Panc1 (cell line): Measurements from ENCODE around the gene NEGR1. TPM values are rescaled to one million over a fixed set of nuclear protein-coding genes. Genes with fewer than 3 reads are reported as not detected.

Experiments used
- ATAC-seq: fragments of 200-7000 bp; cut with Tn5 transposase; 2 replicates; pipeline ENCODE4 v1.9.1; 2020; ENCODE audit warnings: mild to moderate bottlenecking, moderate library complexity
- BruUV-seq: library from RNA; stranded (reverse); fragments of 400-500 nt; replicated peaks from 2 replicates; lab custom pipeline; 2021; lab: Mats Ljungman, UMichigan
- CTCF ChIA-PET: fragments of 300-600 bp; sonication (Branson Sonifier 250); formaldehyde crosslinking; loops from one replicate; lab custom pipeline; 2022; ENCODE audit warnings: antibody characterized with exemption; lab: Charles Lee
- POLR2A ChIA-PET: fragments of 300-600 bp; sonication (Branson Sonifier 250); formaldehyde crosslinking; loops from one replicate; lab custom pipeline; 2022; ENCODE audit warnings: antibody characterized with exemption; lab: Charles Lee
- DNase-seq: peaks from one replicate; pipeline ENCODE4 v3.0.0-alpha.2; 2010; ENCODE audit warnings: low read depth, low spot score
- H3K27ac ChIP-seq: 2 replicates; pipeline ENCODE4 v1.5.1; 2011; ENCODE audit warnings: mild to moderate bottlenecking, low read length, inconsistent platforms
- H3K27me3 ChIP-seq: fragments of 200-500 bp; sonication (Bioruptor generic); 2 replicates; pipeline ENCODE4 v1.6.0; 2014; ENCODE audit warnings: low read length, inconsistent platforms; ENCODE audit not compliant: control insufficient read depth, insufficient read depth
- H3K36me3 ChIP-seq: fragments of 200-500 bp; sonication (Bioruptor generic); 2 replicates; pipeline ENCODE4 v1.5.1; 2014; ENCODE audit warnings: inconsistent platforms, mild to moderate bottlenecking, low read length, moderate library complexity; ENCODE audit not compliant: control insufficient read depth, insufficient read depth
- H3K4me1 ChIP-seq: 2 replicates; pipeline ENCODE4 v1.5.1; 2011; ENCODE audit warnings: inconsistent platforms, mild to moderate bottlenecking, low read length, moderate library complexity; ENCODE audit not compliant: control insufficient read depth, insufficient read depth
- H3K4me3 ChIP-seq, 2 experiments: 2 replicates each; pipeline ENCODE4 v1.5.1; 2011 to 2012; ENCODE audit warnings: low read depth in 2 of 2, low read length in 2 of 2, mild to moderate bottlenecking in 2 of 2, inconsistent platforms in 1 of 2, moderate library complexity in 1 of 2
- H3K9me3 ChIP-seq: fragments of 200-500 bp; sonication (Bioruptor generic); 2 replicates; pipeline ENCODE4 v1.5.1; 2014; ENCODE audit warnings: low read depth, mild to moderate bottlenecking, inconsistent platforms, low read length, moderate library complexity; ENCODE audit not compliant: control insufficient read depth, insufficient read depth
- CTCF ChIP-seq: fragments of 450-650 bp; IDR thresholded peaks from 2 replicates; pipeline ENCODE4 v1.5.1; 2017; ENCODE audit warnings: mild to moderate bottlenecking
- POLR2AphosphoS5 ChIP-seq: IDR thresholded peaks from 2 replicates; pipeline ENCODE4 v1.6.1; 2012; ENCODE audit warnings: mild to moderate bottlenecking, low read depth, low read length, moderate library complexity
- REST ChIP-seq, 2 experiments: IDR thresholded peaks; 2 replicates each; pipeline ENCODE4 v1.6.1; 2011 to 2012; ENCODE audit warnings: low read depth in 2 of 2, control low read depth in 1 of 2, low read length in 1 of 2, mild to moderate bottlenecking in 1 of 2, moderate library complexity in 1 of 2; ENCODE audit not compliant: insufficient read depth in 1 of 2
- SIN3A ChIP-seq: IDR thresholded peaks from 2 replicates; pipeline ENCODE4 v1.6.1; 2012; ENCODE audit warnings: low read depth, mild to moderate bottlenecking, low read length, moderate library complexity, borderline replicate concordance; ENCODE audit not compliant: insufficient read depth
- TCF7L2 ChIP-seq: IDR thresholded peaks from 2 replicates; pipeline ENCODE4 v1.6.1; 2011; ENCODE audit warnings: mild to moderate bottlenecking, low read depth, low read length, inconsistent platforms
- in situ Hi-C: cut with HindIII; loops from 2 replicates; pipeline ENCODE4 v1.10.0; 2016; ENCODE audit warnings: low sequenced_read_pairs, low pct_unique_long_range_greater_than_20kb
- intact Hi-C: fragments of 100-400 bp; cut with micrococcal nuclease; formaldehyde crosslinking; loops from one replicate; pipeline ENCODE4 v1.10.0; 2022; ENCODE audit not compliant: unreplicated experiment
- total RNA-seq: library from RNA; stranded (reverse); gene quantifications from one replicate; pipeline ENCODE4 v1.2.1, GENCODE V29; 2021; ENCODE audit not compliant: unreplicated experiment

The NEGR1 gene
- total RNA-seq, 1 experiment from 2014 or later: 2.7 TPM

- Histone ChIP-seq H3K4me1 (no peaks in the 10 kb centered on the region), H3K36me3 (no peaks in the 10 kb centered on the region), H3K27ac (no peak overlapping the region), H3K4me3 (no peak overlapping the region), H3K9me3 (no peaks in the 10 kb centered on the region), H3K27me3 (no peaks in the 10 kb centered on the region)
- intact Hi-C loops: no loop called here
- in situ Hi-C loops: no loop called here
- ChIA-PET POLR2A (no interaction called here), CTCF (no interaction called here)
- no peak for TF ChIP-seq TCF7L2
- TF ChIP-seq SIN3A: no peak
- TF ChIP-seq REST (IDR thresholded peaks at IDR 0.05; ENCODE audit: insufficient read depth in 1 of 2, low read depth in 2 of 2, low read length in 1 of 2): no peak
- no peak for TF ChIP-seq POLR2AphosphoS5
- no peak for TF ChIP-seq CTCF
- DNase-seq (no peak), ATAC-seq (no peak)
- no TSS peak for BruUV-seq
These were observed 560.8 kb downstream of the NEGR1 start for GRCh38 chr1:71721532-71721931.

- TF ChIP-seq POLR2AphosphoS5 (no peak), SIN3A (no peak), REST (IDR thresholded peaks at IDR 0.05; ENCODE audit: insufficient read depth in 1 of 2, low read depth in 2 of 2, low read length in 1 of 2) (no peak), CTCF (no peak), TCF7L2 (no peak)
- ATAC-seq: no peak
- in situ Hi-C loops: no loop called here
- intact Hi-C loops: no loop called here
- ChIA-PET CTCF (no interaction called here), POLR2A (no interaction called here)
- Histone ChIP-seq H3K9me3 (no peaks in the 10 kb centered on the region), H3K27ac (no peak overlapping the region), H3K4me3 (no peak overlapping the region), H3K36me3 (no peaks in the 10 kb centered on the region), H3K4me1 (no peaks in the 10 kb centered on the region), H3K27me3 (no peaks in the 10 kb centered on the region)
- no TSS peak for BruUV-seq
- DNase-seq: no peak
These were observed 563.0 kb downstream of the NEGR1 start for GRCh38 chr1:71719330-71719729.
